Activated CD4-positive, alpha-beta T cell treated with anti-CD3 and anti-CD28 coated beads, Interleukin-2, amount 50 U/mL, for 16 hours (primary cell): ENCODE results near the gene GDI2.

Source experiments
- DNase-seq: peaks from one replicate; pipeline ENCODE4 v3.0.0-alpha.2; 2020

The GDI2 gene

DNA sequence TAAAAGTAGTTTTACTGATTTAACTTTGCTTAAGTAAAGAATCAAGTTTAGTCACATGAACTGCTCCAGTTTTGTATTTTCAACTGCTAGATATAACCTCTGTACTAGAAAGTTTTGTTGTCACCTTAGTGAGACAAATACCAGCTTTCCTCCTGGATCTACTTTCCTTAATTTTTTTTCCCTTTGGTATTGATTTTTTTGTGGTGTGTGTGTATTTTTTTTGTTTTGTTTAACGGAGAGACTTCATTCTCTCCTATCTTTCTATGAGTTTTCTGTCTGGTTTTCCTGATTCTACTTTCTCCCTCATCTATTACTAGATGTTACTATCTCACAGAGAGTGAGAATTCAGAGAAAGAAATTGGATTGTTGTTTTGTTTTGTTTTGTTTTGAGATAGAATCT, 76.6 kb downstream of the GDI2 start:
- no peak for DNase-seq

DNA sequence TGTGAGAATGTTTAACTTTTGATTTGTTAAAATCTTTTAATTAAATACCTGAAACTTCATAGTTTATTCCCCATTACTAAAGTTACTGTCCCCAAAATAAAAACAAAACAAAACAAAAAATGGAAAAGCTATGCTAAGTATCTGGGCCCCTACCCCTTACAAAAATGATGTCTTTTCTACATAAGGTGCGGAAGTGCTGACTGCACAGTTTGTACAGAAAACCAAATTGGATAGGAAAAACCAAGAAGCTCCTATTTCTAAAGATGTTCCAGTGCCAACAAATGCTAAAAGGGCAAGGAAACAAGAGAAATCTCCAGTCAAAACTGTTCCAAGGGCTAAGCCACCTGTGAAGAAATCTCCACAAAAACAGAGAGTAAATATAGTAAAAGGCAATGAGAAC, 78.1 kb downstream of the GDI2 start:
- DNase-seq = no peak

DNA sequence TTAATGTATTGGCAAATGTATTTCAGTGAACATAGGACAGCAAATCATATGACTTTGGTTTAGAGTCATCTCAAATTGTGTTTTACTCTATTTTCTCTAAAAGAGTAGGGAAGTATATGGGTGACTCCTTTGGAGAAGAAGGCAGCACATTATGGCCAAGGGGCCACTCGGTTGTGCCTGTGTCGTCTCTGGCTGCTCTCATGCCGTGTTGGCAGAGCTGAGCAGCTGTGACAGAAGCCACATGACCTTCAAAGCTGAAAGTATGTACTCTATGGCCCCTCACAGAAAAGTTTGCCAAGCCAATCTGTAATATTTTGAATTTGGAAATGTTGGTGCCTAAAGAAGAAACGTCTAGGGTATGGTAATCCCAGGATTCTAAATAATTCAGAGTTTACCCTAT, 81.1 kb downstream of the GDI2 start:
- DNase-seq = no peak

DNA sequence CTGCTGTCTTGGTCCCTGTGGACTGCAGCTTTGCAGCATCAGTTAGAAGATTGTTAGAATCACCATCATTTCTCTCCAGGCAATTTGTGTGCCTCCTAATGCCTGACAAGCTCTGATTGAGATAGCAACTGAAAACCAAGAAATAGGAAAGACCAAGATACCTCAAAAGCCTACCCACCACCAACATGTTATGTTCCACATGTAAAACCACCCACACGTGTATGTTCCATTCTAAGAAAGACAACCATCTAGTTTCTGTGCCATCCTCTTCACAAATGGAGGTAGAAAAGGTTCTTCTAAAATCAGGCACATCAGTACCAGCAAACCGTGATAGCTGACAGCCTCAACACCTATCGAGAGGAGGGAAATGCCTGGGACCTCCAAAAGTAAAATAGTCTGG, 81.7 kb downstream of the GDI2 start:
- peak; percentile 45 for DNase-seq

DNA sequence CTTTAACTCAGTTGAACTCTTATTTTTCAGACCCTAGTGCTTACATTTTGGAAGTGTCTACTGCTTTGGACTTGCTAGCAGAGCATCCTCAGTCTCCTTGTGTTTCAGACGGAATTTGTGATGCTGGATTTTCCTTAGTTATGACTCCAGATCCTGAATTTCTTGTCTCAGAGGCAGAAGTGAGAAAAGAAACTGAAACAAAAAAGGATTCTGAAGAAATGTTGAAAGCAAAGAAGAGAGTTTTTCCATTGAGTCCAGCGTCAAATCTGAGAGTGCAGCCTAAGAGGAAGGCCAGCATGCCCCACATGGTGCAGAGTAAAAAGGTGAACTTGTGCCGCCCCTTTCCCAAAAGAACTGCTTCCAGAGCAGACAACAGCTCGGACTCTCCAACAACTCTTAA, 82.5 kb downstream of the GDI2 start:
- no peak for DNase-seq

DNA sequence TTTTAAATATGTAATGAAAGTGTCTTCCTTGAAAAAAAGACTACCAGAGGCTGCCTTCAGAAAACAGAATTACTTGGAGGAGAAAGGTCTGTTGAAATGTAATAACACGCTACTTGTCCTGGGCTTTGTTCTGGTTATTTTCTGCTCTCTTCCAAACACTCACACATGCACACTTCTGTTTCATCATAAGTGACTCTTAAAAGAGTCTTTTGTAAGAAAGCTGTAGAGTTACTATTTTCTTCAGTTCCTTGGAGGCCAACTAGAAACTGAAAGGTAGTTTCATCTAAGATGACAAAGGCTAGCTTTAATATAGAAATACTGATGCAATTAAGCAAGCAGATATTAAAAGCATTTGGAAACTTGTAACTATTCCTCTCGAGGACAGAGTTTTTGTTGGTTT, 89.5 kb downstream of the GDI2 start:
- no peak for DNase-seq

DNA sequence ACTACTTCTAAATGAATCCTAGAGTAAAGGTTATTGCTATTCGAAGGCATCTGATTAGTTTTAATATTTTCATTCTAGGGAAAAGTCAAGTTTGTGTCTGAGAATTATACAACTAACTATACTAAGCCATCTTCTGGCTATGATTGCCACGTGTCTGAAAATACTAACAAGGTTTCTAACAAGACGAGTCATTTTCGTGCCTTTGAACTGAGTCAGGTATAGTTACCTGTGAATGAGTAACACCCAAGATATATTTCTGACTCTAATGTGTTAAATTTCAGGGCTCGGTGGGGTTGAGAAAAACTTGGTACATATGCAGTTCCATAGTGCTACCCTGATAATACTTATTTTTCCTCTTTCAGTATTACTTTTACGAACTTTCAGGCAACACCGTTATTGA, 93.1 kb downstream of the GDI2 start:
- DNase-seq = no peak

DNA sequence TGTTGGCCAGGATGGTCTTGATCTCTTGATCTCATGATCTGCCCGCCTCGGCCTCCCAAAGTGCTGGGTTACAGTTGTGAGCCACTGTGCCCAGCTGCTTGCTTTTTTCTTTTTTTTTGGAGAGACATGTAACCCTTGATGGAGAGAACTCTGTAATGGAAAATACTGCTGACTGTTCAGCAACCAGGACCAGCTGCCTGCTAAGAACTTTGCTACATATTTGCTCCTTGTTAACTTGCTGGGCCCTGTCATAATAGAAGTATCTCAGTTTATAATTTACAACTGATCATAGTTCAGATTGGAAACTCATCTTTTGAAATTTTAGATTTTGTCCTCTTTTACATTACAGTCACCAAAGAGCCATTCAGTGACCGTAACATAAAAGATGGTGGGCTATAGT, 93.7 kb downstream of the GDI2 start:
- DNase-seq = no peak
